OCI-LY7 (cell line): ENCODE results near the gene DCST2.

ENCODE experiments used
- CTCF ChIP-seq: fragments of 200-600 bp; sonication (generic); conservative IDR thresholded peaks from 2 replicates; pipeline ENCODE4 v1.5.1; 2014; ENCODE audit warnings: mild to moderate bottlenecking, antibody characterized with exemption, low read length, moderate library complexity, mixed read lengths
- EZH2phosphoT487 ChIP-seq: fragments of 200-600 bp; sonication (generic); IDR thresholded peaks from 2 replicates; pipeline ENCODE4 v1.6.1; 2018; ENCODE audit warnings: low read depth, borderline replicate concordance, mild to moderate bottlenecking, mixed run types, antibody characterized with exemption, low read length, moderate library complexity, mixed read lengths

GRCh38 chr1:155022136-155022926 lies 11.2 kb downstream of the DCST2 start:
- TF ChIP-seq CTCF (no peak), EZH2phosphoT487 (no peak)
